Activated CD4-positive, CD25-positive, alpha-beta regulatory T cell treated with anti-CD3 and anti-CD28 coated beads, Interleukin-2, amount 50 U/mL, for 72 hours (primary cell): ENCODE results near the gene SYCP2L.
"Not testable (repeated sequence)": the region's sequence is repeated elsewhere in the genome, so short reads cannot be mapped to it uniquely, and the experiment has no call there.

Source experiments
- DNase-seq: peaks from one replicate; pipeline ENCODE4 v3.0.0; 2021

Gene SYCP2L

GRCh38 chr6:10882253-10882630, 4.6 kb upstream of the SYCP2L start:
- not testable (repeated sequence) for DNase-seq

- DNase-seq, result no peak
Observed at GRCh38 chr6:10882657-10883171, 4.1 kb upstream of the SYCP2L start.

DNA sequence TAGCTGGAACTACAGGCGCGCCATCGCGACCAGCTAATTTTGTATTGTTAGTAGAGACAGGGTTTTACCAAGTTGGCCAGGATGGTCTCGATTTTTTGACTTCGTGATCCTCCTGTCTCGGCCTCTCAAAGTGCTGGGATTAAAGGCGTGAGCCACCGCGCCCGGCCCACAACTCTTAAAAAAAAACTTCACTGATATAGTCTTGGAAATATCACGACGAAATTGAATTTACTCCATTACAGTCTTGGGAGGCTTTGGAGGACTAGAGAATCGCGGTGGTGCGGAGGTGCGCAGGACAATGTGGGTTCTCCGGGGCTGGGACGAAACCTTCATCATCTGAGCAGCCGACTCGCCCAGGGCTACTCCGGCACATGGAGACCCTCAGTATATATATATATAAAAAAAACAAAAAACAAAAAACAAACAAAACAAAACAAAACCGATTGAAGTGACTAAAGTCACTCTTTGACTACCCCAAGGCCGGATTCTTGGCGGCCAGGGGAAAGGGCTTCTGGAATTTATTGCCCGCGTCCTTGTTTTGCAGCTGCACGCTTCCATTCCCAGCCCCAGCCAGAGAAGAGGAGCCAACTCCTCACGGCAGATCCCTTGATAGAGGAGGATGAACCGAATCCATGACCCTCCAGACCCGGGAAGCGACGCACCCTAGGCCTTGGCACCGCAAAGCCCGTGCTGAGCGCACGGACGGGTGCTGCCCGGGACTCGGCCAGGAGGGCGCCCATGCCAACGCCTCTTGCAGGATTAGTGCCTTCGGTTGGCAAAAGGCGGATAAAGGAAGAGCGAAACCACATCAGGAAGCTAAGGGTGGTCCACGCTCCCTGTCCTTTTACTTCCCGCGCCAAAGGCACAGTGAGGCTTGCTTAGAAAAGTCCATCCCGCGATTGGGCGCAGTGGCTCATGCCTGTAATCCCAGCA, 3.3 kb upstream of the SYCP2L start:
- DNase-seq, result no peak

- no peak for DNase-seq
Observed at GRCh38 chr6:10884245-10884972, 2.4 kb upstream of the SYCP2L start.

DNA sequence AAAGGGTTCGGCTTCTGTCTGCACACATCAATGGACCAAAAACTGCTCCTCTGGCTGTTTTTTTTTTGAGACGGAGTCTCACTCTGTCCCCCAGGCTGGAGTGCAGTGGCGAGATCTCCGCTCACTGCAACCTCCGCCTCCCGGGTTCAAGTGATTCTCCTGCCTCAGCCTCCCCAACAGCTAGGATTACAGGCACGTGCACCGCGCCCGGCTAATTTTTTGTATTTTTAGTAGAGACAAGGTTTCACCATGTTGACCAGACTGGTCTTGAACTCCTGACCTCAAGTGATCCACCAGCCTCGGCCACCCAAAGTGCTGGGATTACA, 524 bp upstream of the SYCP2L start:
- DNase-seq, result not testable (repeated sequence)

DNA sequence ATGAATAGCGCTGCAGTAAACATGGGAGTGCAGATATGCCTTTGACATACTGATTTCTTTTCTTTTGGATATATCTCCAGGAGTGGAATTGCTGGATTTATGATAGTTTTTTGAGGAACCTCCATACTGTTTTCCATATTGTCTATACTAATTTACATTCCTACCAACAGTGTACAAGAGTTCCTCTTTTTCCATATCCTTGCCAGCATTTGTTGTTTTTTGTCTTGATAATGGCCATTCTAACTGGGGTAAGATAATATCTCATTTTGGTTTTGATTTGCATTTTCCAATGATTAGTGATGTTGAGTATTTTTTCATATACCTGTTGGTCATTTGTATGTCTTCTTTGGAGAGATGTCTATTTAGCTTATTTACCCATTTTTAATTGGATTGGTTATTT, 3.3 kb downstream of the SYCP2L start:
- DNase-seq, result no peak

DNA sequence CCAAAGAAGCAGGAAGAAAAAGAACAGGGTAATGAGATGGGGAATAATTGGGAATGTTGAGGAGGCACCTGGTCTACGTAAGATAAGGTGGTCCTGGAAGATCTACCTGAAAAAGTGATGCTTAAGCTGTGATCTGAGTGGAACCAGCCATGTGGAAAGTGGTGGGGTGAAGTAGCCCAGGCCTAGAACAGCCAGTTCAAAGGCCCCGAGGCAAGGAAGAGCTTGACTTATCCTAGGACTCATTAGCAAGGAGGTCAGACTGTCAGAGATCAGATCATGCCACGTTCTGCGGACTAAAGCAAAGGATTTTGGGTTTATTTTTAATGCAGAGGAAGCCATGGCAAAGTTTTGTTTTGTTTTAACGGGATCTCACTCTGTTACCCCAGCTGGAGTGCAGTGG, 5.1 kb downstream of the SYCP2L start:
- no peak for DNase-seq

- DNase-seq, result no peak
Observed at GRCh38 chr6:10894958-10895357, 8.1 kb downstream of the SYCP2L start.

GRCh38 chr6:10896691-10897090, 9.8 kb downstream of the SYCP2L start:
- no peak for DNase-seq

DNA sequence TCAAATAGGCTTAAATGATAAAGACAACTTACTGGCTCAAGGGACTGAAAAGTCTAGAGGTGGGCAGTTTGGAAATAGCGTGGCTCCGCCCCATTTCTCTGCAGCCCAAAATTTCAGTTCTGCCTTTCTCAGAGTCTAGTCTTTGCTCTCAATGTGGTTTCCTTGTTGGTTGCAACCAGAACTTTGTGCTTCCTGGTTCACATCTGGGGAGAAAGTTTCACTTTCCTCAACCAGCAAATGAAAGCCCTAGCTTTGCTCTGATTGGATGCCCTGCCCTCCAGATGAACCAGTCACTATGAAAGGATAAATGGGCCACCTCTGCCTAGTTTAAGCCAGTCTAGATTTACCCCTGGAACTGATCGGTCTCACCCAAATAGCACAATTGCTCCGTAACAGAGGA, 14.9 kb downstream of the SYCP2L start:
- DNase-seq, result no peak

DNA sequence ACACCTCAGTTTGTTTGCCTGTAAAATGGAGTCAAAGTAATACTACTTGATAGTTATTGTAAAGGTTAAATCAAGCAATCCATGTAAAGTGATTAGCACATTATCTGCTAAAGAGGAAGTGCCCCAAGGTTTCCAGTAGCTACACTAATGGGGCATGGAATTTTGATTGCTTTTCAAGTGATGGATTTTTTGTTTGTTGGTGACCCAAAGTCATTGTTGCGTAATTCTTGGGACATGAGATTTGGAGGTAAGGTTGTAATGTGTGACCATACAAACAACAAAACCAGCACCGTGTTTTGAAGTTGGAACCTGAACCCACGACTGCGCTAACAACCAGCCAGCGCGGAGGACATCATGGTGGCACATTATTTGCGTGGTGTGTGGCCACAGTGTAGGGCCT, 17.2 kb downstream of the SYCP2L start:
- DNase-seq, result no peak

DNA sequence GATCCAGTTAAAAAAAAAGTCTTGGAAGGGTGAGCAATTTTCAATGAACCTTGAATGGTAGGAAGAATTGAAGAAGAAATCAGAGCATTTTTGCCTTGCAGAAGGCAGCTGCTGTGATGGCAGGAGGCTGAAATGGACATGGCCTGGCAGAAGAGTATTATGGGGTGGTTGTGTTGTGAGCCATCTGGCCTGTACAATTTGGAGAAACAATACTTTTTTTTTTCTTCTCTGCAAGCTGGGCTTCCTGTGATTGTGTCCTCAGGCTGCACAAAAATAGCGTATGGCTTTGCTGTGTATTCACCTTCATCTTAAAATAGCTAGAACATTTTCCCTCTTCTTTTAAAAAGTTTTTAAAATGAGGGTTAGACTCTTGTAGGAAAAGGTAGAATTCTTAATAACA, 21.4 kb downstream of the SYCP2L start:
- DNase-seq, result no peak

- DNase-seq, result not testable (repeated sequence)
Observed at GRCh38 chr6:10919520-10919919, 32.7 kb downstream of the SYCP2L start.

- no peak for DNase-seq
Observed at GRCh38 chr6:10933126-10933525, 46.3 kb downstream of the SYCP2L start.

- DNase-seq, result no peak
Observed at GRCh38 chr6:10939840-10940239, 53.0 kb downstream of the SYCP2L start.

- no peak for DNase-seq
Observed at GRCh38 chr6:10945845-10946244, 59.0 kb downstream of the SYCP2L start.

DNA sequence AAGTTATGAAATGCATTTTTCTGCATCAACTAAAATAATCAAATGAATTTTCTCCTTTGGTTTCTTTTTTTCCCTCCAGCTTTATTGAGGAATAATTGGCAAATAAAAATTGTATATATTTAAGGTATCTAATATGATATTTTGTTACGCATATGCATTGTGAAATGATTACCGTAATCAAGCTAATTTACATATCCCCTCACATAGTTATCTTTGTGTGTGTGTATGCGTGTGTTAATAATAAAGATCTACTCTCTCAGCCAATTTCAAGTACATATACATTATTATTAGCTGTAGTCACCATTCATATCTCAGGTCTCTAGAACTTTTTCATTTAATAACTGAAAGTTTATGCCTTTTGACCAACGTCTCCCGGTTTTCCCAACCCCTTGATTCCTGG, 61.1 kb downstream of the SYCP2L start:
- DNase-seq, result no peak

DNA sequence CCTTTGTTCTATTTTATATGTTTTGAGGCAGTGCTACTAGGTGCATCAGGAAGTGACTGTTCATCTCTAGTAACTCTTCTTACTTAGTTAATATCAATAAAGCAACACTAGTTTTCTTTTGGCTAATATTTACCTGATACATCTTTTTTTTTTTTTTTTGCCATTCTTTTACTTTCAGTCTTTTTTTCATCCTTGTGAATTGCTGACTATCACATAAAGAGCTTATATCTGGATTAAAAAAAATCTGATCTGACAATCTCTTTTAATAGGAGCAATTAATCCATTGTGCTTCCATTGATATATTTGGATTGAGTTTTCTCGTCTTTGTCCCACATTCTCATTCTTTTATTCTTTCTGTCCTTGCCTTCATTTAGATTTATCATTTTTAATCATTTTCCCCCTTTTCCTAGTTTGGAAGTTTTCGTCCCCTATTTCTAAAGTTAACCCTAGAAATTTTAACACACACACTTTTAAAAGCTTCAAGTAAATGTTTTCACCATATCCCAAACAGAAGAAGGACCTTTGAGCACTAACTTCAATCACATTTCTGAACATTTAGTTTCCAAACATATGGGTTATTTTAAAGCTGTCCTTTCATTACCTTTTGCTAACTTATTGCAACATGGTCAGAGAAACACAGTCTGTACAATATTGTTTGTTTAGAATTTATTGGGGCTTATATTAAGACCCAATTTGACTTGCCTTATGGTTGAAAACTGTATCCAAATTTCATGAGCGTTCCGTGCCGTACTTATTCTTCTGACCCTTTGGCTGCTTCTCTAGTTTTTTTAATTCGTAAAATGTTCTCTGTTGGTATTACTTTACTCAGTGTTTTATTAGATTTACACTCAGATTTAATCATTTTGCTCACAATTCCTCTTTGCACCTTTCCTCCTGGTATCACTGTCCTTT, 63.0 kb downstream of the SYCP2L start:
- no peak for DNase-seq

- no peak for DNase-seq
Observed at GRCh38 chr6:10951675-10952282, 64.9 kb downstream of the SYCP2L start.

DNA sequence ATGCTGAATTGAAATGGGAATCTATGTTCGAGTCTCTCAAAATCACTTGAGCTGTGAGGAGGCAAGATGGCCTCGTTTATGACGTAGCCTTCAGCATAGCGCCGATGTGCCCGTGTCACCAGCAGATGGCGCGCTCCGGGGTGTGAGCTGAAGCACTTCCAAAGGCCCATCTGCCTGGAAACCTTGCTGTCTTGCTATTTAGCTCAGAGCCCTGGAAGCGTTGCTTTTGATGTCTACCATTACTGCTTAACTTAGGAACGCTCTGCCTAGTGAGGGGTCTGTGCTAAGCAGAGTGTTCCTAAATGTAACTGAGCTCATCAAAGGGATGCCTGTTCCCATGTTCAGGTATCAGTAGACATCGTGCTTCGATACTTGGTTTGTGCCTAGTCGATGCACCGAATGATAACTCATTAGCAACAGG, 67.7 kb downstream of the SYCP2L start:
- peak; percentile 75 for DNase-seq

DNA sequence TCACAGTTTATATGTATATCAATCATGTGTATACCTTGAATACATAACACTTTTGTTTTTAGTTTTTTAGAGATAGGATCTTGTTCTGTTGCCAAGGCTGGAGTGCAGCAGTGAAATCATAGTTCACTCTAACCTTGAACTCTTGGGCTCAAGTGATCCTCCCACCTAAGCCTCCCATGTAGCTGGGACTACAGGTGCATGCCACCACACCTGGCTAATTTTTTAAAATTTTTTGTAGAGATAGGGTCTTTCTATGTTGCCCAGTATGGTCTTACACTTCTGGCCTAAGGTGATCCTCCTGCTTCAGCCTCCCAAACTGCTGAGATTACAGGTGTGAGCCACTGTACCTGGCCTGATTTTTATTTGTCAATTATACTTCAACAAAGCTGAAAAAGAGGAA, 69.9 kb downstream of the SYCP2L start:
- DNase-seq, result no peak

DNA sequence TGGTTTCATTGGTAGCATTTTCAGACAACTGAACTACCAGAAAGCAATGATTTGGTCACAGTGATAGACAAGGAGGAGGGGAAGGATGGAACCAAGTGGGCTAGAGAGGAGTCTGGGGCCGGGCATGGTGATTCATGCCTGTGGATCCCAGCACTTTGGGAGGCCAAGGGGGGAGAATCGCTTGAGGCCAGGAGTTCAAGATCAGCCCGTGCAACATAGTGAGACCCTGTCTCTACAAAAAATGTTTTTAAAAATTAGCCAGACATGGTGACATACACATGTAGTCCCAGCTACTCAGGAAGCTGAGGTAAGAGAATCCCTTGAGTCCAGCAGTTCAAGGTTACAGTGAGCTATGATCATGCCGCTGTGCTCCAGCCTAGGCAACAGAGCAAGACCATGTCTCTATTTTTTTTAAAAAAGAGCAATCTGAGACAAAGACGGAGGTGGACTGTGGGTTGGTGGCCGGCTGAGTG, 70.6 kb downstream of the SYCP2L start:
- no peak for DNase-seq
